NCI-H526 (cell line): ENCODE measurements around the gene ZNF165.
"Not testable (repeated sequence)": the region's sequence is repeated elsewhere in the genome, so short reads cannot be mapped to it uniquely, and the experiment has no call there.

ENCODE experiments used
- DNase-seq, 2 experiments: peaks; one replicate each; lab custom pipeline; 2025; lab: John Stamatoyannopoulos, UW

The ZNF165 gene

DNA sequence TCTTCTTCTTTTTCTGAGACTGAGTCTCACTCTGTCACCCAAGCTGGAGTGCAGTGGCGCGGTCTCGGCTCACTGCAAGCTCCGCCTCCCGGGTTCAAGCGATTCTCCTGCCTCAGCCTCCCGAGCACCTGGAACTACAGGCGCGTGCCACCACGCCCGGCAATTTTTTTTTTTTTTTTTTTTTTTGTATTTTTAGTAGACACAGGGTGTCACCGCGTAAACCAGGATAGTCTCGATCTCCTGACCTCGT lies at the start of gene ZNF165:
Gene ZNF165, plus strand, starts transcription at position 188 of the 250 bp plus-strand sequence. CDS start 4,913 bp downstream, outside the sequence.
- not testable (repeated sequence) for DNase-seq

DNA sequence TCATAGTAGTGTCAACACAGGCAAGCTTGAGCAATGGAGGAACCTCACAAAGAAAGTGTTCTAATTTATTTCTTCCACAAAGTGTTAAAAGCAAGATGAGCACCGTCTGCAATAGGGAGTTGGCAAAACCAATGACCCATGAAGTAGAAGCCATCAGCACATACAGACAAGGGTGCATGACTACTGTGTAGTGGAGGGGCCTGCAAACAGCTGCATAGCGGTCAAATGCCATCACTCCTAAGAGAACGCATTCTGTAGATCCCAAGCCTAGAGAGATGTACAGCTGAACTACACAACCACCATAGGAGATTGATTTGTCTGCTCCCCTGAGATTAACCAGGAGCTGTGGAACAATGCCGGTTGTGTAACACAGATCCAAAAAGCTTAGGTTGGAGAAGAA lies 26.8 kb upstream of the ZNF165 start:
- DNase-seq, result no peak

DNA sequence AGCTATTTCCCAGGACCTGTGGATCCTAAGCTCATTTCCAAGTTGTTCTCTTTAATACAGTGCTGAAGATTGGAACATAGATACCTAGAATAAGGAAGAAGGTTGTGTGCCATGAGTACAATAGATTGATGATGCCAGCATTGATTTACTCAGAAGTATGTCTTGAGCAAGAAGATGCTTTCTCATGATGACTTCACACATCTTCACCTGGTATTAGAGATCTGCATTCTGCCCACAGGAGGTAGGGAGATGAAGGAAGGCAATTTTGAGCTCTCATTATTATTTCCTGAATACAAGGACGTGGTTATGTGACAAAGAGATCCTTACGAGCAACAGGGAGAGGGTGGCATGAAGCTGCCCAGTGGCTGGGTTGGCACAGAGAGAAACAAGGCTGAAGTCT lies 20.0 kb upstream of the ZNF165 start:
- DNase-seq, result no peak

DNA sequence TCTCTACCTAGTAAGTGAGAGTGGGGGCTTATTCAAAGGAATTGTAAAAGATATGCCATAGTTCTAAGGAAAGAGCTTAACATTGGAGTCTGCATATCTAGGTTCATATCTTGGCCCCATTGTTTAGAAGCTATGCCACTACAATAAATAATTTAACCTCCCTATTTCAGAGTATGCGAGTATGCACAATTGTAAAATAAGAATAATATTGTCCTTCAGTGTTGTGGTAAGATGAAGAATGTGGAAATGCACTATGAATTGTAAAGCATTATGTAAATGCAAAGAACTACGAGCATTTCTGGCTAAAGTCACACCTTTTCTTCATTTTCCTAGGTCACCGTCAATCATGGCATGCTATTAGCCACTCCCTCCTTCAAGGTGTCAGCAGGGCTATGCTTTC lies 16.1 kb upstream of the ZNF165 start:
- DNase-seq, result no peak

DNA sequence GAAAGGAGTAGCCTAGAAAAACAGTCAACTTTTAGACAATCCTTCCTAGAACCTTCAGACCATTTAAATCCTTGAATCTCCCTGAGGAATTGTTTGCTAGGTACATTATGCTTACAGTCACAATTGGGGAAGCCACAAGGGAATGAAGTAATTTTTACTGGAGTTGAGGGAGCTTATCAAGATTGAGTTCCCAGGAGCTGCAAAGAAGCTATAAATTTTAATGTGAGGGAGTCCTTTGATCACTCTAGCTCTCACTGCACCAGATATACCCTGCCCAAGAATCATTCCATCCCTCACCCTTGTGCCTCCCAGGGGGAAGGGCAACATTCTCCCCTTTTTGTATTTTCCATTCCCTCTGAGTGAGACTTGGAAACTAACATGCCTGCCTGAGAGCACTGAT lies 12.3 kb upstream of the ZNF165 start:
- no peak for DNase-seq

DNA sequence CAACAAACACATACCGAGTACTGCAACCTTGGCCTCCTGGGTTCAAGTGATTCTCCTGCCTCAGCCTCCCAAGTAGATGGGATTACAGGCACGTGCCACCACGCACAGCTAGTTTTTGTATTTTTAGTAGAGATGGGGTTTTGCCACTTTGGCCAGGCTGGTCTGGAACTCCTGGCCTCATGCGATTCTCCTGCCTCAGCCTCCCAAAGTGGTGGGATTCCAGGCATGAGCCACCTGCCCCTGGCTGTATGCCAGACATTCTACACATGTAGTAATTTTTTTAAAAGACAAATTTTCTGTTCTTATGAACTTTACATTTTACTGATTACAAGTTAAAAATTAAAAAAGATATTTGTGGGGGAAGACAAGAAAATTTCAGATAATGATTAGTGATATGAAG lies 9.4 kb upstream of the ZNF165 start:
- DNase-seq, result not testable (repeated sequence)

DNA sequence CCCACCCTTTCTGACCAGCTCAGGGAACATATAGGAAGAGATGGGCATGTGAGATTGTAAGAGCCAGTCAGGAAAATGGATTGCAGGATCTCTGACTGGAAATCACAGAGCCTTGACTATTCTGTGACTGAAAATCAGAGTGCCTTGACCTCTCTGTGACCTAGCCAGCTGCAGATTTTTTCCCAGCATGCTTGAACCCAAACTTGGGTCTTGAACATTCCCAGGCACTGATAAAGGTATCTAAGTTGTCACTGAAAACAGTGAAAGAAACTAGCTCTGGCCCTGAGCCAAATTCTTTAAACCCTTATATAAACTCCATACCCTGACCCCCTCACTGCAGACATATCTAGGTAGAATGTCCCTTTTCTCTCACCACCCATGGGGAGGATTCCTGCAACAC lies 2.3 kb upstream of the ZNF165 start:
- DNase-seq, result no peak

DNA sequence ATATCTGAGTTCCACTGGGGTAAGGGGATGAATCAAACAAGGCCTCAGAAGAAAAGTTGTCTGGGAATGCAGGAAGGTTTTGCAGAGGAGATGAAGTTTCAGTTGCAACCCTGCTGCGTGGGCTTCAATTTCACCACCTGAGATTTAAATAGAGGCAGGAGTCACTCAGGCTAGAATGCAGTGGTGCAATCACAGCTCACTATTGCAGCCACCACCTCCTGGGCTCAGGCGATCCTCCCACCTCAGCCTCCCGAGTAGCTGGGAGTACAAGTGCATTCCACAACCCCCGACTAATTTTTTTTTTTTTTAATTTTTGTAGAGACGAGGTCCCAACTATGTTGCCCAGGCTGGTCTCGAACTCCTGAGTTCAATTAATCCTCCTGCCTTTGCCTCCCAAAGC lies 1.5 kb upstream of the ZNF165 start:
- no peak for DNase-seq

DNA sequence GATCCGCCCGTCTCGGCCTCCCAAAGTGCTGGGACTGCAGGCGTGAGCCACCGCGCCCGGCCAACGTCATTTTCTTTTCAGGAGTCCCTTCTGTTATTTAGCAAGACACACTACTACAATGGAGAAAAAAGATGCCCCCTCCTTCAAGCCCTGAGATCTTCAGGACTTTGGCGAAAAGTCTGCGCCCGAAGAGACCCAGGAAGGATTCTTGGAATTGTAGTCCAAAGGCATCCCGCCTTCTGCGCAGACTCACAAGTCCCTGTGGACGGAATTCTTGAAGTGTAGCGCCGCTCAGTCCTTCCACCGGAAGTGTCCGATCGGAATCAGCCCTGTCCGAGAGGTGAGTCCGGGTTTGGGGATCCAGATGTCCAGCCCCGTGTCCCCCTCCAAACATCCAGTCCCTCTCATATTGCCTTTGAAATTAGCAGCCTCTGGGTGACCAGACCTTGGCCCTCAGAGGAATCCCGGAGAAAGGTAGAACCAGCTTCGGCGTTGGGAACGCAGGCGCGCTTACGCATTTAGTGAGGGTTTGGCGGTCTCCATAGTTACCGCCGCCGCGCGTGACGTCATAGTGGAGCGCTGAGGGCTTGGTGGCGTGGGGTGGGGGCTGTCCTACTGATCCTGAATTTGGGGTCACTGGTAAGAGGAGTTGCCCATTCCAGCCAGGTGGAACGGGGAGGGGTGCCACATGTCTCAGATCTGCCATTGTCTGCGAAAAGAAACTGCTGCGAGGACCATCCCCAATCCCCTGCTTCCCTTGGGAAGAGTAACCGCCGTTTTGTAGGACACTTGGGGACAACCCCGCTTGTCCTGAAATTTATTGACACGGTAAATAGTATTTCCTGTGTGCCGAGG lies 490 bp downstream of the ZNF165 start:
- DNase-seq, result peak; percentile 95 to 96

DNA sequence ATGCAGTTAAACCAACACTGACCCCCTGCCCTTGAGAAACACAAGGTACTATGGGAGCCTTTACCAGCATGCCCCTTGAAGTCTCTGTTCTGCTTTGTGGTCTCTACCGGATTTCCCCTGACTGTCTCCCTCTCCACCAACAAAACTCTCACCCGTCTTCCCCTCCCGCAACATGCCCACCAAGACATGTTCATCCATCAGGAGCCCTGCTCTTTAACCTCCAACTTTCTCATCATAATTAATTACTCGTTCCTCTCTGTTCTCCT lies 1.1 kb downstream of the ZNF165 start:
- no peak for DNase-seq

DNA sequence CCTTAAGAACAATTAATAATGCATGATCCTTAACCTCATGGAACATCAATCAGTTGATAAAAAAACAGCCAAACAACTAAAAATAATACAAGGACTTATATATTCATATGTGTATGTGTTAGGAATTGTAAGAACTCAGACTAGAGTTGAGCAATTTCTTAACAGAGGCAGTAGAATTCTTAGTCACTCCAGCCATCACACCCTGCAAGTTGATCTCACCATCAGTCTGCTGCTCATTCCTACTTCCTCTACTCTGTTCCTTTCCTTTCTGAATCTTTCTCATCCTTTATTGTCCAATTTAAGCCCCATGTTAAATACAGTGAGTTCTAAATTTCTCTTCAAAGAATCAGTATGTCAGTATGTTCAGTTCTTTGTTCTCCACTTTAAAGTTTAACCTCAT lies 2.6 kb downstream of the ZNF165 start:
- no peak for DNase-seq

DNA sequence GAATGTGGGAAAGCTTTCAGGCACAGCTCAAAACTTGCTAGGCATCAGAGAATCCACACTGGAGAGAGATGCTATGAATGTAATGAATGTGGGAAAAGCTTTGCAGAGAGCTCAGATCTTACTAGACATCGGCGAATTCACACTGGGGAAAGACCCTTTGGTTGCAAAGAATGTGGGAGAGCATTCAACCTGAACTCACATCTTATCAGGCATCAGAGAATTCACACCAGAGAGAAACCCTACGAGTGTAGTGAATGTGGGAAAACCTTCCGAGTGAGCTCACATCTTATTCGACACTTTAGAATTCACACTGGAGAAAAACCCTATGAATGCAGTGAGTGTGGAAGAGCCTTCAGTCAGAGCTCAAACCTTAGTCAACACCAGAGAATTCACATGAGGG lies 8.7 kb downstream of the ZNF165 start:
- no peak for DNase-seq

DNA sequence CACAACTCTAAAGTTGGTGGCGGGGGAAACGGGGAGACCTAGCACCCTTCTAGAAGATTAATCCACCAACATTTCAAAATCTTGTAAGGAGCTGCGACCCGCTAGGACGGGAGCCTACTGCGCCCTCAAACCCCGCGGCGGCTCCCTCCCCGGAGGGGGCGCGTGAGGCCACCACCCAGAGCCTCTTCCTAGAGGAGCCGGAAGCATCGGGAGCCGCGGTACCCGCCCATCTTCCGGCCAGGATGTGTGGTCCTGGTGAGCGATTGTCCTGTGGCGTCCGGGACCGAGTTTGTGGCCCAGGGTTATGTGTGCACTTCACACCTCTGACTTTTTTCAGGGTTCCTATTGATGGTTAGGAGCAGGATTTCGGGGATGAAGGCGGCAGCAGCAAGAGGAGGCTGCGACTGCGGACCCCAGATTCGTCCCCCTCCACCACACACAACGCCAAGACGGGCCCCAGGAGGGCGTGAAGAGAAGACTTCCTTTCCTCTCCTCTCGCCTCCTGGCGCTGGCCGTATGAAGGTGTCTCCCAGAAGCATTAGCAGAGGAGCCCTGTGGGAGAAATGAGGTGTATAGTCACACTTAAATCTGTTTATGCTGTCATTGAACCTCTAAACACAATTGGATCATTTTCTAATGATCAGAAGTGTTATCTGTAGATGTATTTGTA lies 10.7 kb downstream of the ZNF165 start:
- no peak for DNase-seq

DNA sequence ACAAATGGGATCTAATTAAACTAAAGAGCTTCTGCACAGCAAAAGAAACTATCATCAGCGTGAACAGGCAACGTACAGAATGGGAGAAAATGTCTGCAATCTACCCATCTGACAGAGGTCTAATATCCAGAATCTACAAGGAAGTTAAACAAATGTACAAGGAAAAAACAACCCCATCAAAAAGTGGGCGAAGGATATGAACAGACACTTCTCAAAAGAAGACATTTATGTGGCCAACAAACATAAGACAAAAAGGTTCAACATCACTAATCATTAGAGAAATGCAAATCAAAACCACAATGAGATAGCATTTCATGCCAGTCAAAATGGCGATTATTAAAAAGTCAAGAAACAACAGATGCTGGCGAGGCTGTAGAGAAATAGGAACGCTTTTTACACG lies 21.9 kb downstream of the ZNF165 start:
- not testable (repeated sequence) for DNase-seq

DNA sequence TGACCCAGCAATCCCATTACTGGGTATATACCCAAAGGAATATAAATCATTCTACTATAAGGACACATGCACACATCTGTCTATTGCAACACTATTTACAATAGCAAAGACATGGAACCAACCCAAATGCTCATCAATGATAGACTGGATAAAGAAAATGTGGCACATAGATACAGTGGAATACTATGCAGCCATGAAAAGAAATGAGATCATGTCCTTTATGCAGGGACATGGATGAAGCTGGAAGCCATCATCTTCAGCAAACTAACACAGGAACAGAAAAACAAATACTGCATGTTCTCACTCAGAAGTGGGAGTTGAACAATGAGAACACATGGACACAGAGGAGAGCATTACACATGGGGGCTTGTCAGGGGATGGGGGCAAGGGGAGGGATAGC lies 22.3 kb downstream of the ZNF165 start:
- DNase-seq, result not testable (repeated sequence)

DNA sequence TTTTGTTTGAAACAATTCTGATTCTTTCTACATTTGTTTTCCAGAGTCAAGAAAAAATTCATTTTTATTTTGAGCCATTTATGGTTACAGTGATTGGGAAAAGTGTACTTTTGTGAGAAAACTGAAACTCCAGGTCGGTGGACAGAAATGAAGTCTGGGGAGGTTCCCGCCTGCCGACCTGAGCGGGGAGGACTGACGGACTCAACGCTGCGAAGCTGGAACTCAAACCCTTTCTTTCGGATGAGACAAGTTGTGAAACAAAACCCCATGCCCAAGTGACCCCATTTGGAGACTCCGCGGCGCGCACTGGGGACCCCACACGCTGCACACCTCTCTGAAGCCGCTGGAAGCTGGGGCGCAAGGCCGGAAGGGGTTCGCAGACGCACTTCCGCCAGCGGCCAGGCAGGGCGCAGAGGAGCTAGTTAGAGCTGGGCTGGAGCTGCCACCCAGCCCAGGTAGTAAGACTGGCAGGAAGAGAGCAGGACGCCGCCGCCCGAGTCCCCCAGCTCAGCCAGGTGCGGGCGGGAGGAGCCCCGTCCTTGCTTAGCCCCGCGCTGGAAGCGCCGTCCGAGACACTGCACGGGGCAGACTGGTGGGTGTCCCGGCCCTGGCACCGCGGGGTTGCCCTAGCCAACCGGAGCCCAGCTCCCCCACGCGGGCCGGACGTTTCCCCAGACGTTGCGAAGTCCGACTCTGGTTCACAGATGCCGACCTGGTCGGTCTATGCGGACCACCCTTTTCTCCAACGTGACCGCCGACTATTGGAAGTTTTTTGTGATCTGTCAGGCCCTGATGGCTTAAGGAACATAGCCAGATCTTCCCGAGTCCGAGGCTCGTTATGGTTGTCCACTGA lies 24.2 kb downstream of the ZNF165 start:
- peak; percentile 73 to 91 for DNase-seq

DNA sequence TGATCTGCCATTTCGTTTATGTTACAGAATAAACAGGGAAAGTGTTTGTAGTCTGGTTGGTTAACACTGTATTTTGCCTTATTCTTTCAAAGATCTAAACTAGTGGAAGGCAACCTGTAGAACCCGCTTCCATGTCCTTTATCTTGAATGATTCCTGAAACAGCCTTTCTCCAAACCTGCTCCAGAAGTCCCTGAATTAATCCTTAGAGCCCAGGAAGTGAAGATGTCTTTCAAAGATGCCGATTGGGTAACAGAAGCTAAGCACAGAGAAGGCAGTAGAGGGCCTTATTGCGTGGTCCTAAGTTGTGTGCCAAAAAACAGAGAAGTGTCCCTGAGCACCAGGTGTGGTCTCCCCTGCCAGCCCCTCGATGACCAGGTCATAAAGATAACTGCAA lies 24.9 kb downstream of the ZNF165 start:
- peak in 1 of 2 experiments; percentile 20 for DNase-seq

DNA sequence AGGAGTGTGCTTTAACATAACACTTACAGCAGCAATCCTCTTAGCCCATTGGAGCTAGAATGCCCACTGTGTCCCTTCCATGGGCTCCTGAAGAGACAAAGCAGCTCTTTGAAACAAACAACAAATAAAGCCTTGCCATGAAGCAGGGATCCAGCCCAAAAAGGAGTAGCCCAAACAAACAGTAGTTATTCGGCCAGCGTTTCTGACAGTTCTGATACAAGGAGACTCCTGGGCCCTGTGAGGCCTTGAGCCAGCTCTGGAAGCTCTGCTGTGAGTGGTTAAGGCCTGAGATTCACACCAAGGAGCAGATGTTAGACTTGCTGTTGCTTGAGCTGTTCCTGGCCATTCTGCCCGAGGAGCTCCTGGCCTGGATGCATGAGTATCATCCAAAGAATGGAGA lies 27.1 kb downstream of the ZNF165 start:
- DNase-seq, result no peak

DNA sequence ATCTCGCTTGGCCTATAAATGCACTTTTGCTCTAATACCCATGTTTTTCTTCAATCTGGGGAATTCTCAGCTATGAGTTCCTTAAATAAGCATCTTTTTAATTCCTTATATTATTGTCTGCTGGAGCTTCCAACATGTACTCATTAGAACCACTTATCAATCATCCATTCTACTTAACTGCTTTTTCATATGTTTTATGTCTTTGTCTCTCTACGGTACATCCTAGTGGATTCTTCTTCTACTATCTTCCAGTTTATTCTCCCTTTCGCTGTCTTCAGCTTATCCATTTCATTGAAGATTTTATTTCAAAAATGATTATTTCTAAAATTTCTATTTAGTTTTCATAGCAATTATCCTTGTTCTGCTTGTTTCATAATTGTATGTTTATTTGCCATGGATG lies 31.6 kb downstream of the ZNF165 start:
- no peak for DNase-seq

DNA sequence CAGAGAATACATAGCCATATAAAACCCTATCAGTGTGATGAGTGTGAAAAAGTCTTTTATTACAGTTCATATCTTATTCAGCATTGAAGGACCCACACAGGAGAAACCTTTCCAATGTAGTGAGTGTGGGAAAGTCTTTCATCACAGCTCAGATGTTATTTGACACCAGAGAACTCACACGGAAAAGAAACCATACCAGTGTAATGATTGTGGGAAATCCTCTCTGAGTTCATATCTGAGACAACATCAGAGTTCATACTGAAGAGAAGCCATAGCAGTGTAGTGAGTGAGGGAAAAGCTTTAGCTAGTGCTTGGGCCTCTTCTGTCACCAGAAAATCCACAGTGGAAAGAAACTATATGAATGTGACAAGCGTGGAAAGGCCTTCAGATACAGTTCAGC lies 35.4 kb downstream of the ZNF165 start:
- DNase-seq, result no peak

DNA sequence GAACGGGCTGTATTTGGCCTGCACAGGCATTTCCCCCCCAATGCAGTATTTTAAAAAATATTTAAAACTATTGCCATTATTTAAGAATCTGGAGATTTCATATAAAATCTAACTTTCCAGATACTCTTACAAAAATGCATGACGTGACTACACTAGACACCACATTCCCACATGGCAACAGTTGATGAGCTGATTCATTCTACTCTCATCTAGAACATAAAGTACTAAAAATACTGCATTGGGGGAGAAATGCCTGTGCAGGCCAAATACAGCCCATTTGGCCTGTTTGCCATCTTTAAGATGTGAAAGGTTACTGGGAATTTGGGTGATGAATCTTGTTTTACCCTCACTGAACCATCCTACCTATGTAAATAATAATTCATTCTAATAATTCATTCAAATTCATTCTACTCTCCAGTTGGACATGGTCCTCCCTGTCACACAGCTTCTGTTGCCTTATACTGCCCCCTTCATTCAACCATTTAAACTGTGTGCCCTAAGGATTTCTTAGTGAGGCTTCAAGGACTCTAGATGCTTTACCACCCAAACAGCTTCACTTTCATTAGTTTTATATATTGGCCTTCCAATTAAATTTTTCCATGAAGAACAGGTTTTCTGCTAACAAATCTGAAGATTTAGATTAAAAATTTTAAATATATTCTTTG lies 37.1 kb downstream of the ZNF165 start:
- peak in 1 of 2 experiments; percentile 26 for DNase-seq

DNA sequence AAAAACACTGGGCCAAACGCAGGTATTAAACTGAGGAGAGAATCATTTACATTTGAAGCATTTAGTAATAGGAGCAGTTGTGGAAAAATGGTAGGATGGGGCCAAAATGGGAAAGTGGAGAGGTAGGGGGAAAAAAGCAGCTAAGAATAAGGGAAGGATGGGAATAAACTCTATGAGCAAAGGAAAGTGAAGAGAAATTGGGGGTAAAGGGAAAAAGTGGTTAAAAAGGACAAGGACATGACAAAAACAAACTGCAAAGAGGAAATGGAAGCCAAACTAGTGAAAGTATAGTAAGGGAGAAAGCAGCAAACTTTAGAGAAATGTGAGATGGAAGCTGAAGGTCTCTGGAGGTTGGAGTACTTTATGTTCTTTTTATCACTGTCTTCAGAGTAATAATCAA lies 37.8 kb downstream of the ZNF165 start:
- no peak for DNase-seq

DNA sequence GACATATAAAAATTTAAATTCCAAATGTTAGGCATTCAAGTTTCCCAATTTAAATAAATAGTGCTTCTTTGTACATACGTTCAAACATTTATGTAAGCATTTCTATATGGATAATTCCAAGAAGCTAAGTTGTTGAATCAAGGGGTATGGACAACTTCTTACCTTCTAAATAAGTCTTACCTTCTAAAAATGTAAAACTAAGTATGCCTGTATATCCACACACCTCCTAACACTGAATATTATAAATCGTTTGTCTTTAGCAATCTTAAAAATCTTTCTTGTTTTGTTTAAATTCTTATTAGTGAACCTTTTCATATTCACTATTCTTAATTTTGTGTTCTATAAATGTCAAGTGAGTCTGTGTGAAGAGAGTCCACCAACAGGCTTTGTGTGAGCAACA lies 41.5 kb downstream of the ZNF165 start:
- DNase-seq, result no peak
